HepG2 (cell line): ENCODE measurements around the gene SSNA1. TPM values are rescaled to one million over a fixed set of nuclear protein-coding genes. Genes with fewer than 3 reads are reported as not detected.

Experiments
- ARHGAP35 ChIP-seq: sonication (generic); formaldehyde crosslinking; IDR thresholded peaks from 2 replicates; pipeline ENCODE4 v1.9.0; 2022; ENCODE audit warnings: mild to moderate bottlenecking, inconsistent platforms, moderate library complexity, missing genetic modification reagents, borderline replicate concordance
- ETS1 ChIP-seq: sonication (generic); formaldehyde crosslinking; IDR thresholded peaks from 2 replicates; pipeline ENCODE4 v1.4.0; 2020; ENCODE audit warnings: missing genetic modification reagents
- GABPA ChIP-seq, 2 experiments: IDR thresholded peaks; 2 replicates each; pipeline ENCODE4 v1.6.1; 2011 to 2016; ENCODE audit warnings: low read depth in 2 of 2, low read length in 1 of 2, missing biosample characterization in 1 of 2, missing genetic modification characterization in 1 of 2
- NCOA1 ChIP-seq: sonication (generic); formaldehyde crosslinking; IDR thresholded peaks from 2 replicates; pipeline ENCODE4 v1.9.0; 2021; ENCODE audit warnings: missing genetic modification reagents
- NFYB ChIP-seq: sonication (generic); formaldehyde crosslinking; IDR thresholded peaks from 2 replicates; pipeline ENCODE4 v1.4.0; 2020; ENCODE audit warnings: missing genetic modification reagents
- PAF1 ChIP-seq: IDR thresholded peaks from 2 replicates; pipeline ENCODE4 v1.6.1; 2016; ENCODE audit warnings: missing genetic modification reagents, missing compliant biosample characterization
- PPARG ChIP-seq: conservative IDR thresholded peaks from 2 replicates; pipeline ENCODE4 v1.6.1; 2016; ENCODE audit warnings: missing biosample characterization, missing genetic modification reagents
- RAD51 ChIP-seq: fragments of 450-650 bp; IDR thresholded peaks from 2 replicates; pipeline ENCODE4 v1.6.1; 2016; ENCODE audit warnings: borderline replicate concordance
- REPIN1 ChIP-seq: sonication (generic); formaldehyde crosslinking; IDR thresholded peaks from 2 replicates; pipeline ENCODE4 v1.8.0; 2022; ENCODE audit warnings: missing genetic modification reagents, low read depth, mild to moderate bottlenecking, borderline replicate concordance
- REXO4 ChIP-seq: sonication (generic); formaldehyde crosslinking; IDR thresholded peaks from 2 replicates; pipeline ENCODE4 v1.8.0; 2022; ENCODE audit warnings: missing genetic modification reagents, mild to moderate bottlenecking, borderline replicate concordance
- SATB2 ChIP-seq: sonication (generic); formaldehyde crosslinking; IDR thresholded peaks from 2 replicates; pipeline ENCODE4 v1.5.0; 2020; ENCODE audit warnings: missing genetic modification reagents
- SYNCRIP ChIP-seq: fragments of 200-400 bp; formaldehyde crosslinking; IDR thresholded peaks from 2 replicates; pipeline ENCODE4 v1.6.1; 2018; ENCODE audit warnings: mild to moderate bottlenecking, low read depth, low read length; ENCODE audit not compliant: insufficient read depth
- ZNF281 ChIP-seq: sonication (generic); formaldehyde crosslinking; IDR thresholded peaks from 2 replicates; pipeline ENCODE4 v1.4.0; 2020; ENCODE audit warnings: missing genetic modification reagents, borderline replicate concordance
- ZNF343 ChIP-seq: sonication (generic); formaldehyde crosslinking; IDR thresholded peaks from 2 replicates; pipeline ENCODE4 v1.4.0; 2020; ENCODE audit warnings: mild to moderate bottlenecking, missing genetic modification reagents
- ZNF577 ChIP-seq: sonication (generic); formaldehyde crosslinking; IDR thresholded peaks from 2 replicates; pipeline ENCODE4 v1.4.0; 2020; ENCODE audit warnings: mild to moderate bottlenecking, low read depth, missing genetic modification reagents, borderline replicate concordance
- ZNF800 ChIP-seq: sonication (generic); formaldehyde crosslinking; IDR thresholded peaks from 2 replicates; pipeline ENCODE4 v1.4.0; 2020; ENCODE audit warnings: missing genetic modification reagents
- polyA plus RNA-seq, 8 experiments: library from polyadenylated mRNA; depleted of rRNA in 3 of 8; stranded (reverse) in 7 of 8; unstranded in 1 of 8; fragments of >200 nt; fragmentation: Illumina TruSeq in 4 of 8; extraction: Trizol in 4 of 8; gene quantifications; 2 replicates each; pipeline versions ENCODE4 v1.2.1 to v1.2.3, GENCODE V29; 2011 to 2016; ENCODE audit warnings: low read depth in 4 of 8, missing spikeins in 1 of 8, mixed read lengths in 1 of 8; ENCODE audit not compliant: insufficient read depth in 1 of 8
- total RNA-seq, 5 experiments: library from RNA; depleted of rRNA; stranded (reverse); fragments of >200 nt; fragmentation: Illumina TruSeq; extraction: Trizol; gene quantifications; 2 replicates each; pipeline ENCODE4 v1.2.3, GENCODE V29; 2016; ENCODE audit warnings: low read depth in 1 of 5
- TF ChIP-seq, protein P1 (sequence below): sonication (generic); formaldehyde crosslinking; IDR thresholded peaks from 2 replicates; pipeline ENCODE4 v1.5.0; 2020; ENCODE audit warnings: missing genetic modification reagents
- TF ChIP-seq, protein P2 (sequence below): IDR thresholded peaks from 2 replicates; pipeline ENCODE4 v1.6.1; 2016; ENCODE audit warnings: missing biosample characterization, missing genetic modification reagents, low read depth

SSNA1 gene
- total and polyA plus RNA-seq, 2 of the 13 experiments (the other 11 are each of a cell fraction or from before 2014, with no cell fraction given): 35.9 to 49.4 TPM

GRCh38 chr9:137200311-137201204 is 12.1 kb downstream of the SSNA1 start, which contains the start of gene TPRN (continued):
- TF ChIP-seq ZNF281: peak; percentile 64
- TF ChIP-seq SATB2 (CRISPR knock-in tag): no peak
- TF ChIP-seq ZNF800 (CRISPR knock-in tag): peak; percentile 82; the same call in 1 of the 2 replicates
- peak; percentile 84; the same call in 1 of the 2 replicates for TF ChIP-seq REPIN1 (CRISPR knock-in tag)
- TF ChIP-seq ARHGAP35 (CRISPR knock-in tag): no peak
- TF ChIP-seq, protein P1, sequence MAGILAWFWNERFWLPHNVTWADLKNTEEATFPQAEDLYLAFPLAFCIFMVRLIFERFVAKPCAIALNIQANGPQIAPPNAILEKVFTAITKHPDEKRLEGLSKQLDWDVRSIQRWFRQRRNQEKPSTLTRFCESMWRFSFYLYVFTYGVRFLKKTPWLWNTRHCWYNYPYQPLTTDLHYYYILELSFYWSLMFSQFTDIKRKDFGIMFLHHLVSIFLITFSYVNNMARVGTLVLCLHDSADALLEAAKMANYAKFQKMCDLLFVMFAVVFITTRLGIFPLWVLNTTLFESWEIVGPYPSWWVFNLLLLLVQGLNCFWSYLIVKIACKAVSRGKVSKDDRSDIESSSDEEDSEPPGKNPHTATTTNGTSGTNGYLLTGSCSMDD (CRISPR knock-in tag): no peak
- no peak for TF ChIP-seq PAF1 (CRISPR knock-in tag)
- peak; percentile 74; the same call in 1 of the 2 replicates for TF ChIP-seq ZNF343 (CRISPR knock-in tag)
- TF ChIP-seq, protein P2, sequence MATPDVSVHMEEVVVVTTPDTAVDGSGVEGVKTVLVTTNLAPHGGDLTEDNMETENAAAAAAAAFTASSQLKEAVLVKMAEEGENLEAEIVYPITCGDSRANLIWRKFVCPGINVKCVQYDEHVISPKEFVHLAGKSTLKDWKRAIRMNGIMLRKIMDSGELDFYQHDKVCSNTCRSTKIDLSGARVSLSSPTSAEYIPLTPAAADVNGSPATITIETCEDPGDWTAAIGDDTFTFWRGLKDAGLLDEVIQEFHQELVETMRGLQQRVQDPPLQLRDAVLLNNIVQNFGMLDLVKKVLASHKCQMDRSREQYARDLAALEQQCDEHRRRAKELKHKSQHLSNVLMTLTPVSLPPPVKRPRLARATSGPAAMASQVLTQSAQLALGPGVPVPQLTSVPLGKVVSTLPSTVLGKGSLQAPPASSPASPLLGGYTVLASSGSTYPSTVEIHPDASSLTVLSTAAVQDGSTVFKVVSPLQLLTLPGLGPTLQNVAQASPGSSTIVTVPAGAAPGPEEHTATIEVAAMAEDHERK: no peak
- no peak for TF ChIP-seq PPARG (CRISPR knock-in tag)
- 0 out of 2 replicates have a peak, but pooled peaks have one; percentile 65 for TF ChIP-seq REXO4
- peak; percentile 97 for TF ChIP-seq NFYB (CRISPR knock-in tag)
- TF ChIP-seq ETS1 (CRISPR knock-in tag): no peak
- no peak for TF ChIP-seq SYNCRIP
- no peak for TF ChIP-seq GABPA (IDR thresholded peaks at IDR 0.05; ENCODE audit: low read depth, low read length)
- peak; percentile 84 for TF ChIP-seq GABPA (CRISPR knock-in tag; IDR thresholded peaks at IDR 0.05; ENCODE audit: low read depth)
- no peak for TF ChIP-seq NCOA1 (CRISPR knock-in tag)
- no peak for TF ChIP-seq RAD51
- no peak for TF ChIP-seq ZNF577
